ENCODE results near the gene FOXD4L5.
"Not testable (repeated sequence)": the region's sequence is repeated elsewhere in the genome, so short reads cannot be mapped to it uniquely, and the experiment has no call there.

FOXD4L5 gene

DNA sequence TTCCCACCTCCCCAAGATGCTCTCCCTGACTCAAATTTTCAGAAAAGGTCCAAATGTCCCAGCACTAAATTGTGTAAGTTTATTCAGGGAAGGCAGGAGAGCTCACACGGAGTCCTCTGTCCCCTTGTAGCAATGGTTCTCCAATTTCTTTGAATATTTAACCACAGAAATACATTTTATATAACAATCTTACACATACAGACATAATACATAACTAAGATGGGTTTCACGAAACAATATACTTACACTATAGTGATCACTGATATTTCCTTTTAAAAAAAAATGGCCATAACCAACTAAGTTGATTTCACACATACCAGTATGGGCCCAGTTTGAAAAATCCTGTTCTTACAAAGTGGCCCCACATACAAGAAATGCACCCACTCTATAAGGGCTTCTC is at the start of gene FOXD4L5:
Gene FOXD4L5 (minus strand): TSS at position 101 of the 400 bp plus-strand sequence. CDS start 832 bp downstream, outside the sequence.
- H3K27ac Mint-ChIP-seq; H3K9me3 Mint-ChIP-seq; H3K36me3 Mint-ChIP-seq (ENCODE audit: low read depth); H3K4me3 Mint-ChIP-seq; H3K4me1 Mint-ChIP-seq (ENCODE audit: low read depth); H3K27me3 Mint-ChIP-seq; intact Hi-C loops (cut with micrococcal nuclease): not testable (repeated sequence)

DNA sequence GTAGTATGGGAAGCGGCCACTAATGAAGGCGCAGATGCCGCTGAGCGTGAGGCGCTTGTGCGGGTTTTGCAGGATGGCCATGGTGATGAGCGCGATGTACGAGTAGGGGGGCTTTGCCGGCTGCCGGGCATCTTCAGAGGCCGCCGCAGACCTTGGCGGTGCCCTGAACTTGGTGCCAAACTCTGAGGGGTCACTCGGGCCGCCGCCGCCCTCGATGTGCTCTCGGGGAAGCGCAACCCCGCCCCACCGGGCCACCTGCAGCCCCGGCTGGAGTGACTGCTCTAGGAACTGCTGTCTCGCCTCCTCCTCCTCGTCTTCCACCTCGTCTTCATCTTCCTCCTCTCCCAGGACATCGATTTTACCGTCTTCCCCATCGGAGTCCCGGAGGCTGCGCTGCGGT is 1.1 kb downstream of the FOXD4L5 start:
- H3K36me3 Mint-ChIP-seq (ENCODE audit: low read depth); intact Hi-C loops (cut with micrococcal nuclease); H3K4me1 Mint-ChIP-seq (ENCODE audit: low read depth); H3K4me3 Mint-ChIP-seq; H3K27ac Mint-ChIP-seq; H3K9me3 Mint-ChIP-seq; H3K27me3 Mint-ChIP-seq: not testable (repeated sequence)

DNA sequence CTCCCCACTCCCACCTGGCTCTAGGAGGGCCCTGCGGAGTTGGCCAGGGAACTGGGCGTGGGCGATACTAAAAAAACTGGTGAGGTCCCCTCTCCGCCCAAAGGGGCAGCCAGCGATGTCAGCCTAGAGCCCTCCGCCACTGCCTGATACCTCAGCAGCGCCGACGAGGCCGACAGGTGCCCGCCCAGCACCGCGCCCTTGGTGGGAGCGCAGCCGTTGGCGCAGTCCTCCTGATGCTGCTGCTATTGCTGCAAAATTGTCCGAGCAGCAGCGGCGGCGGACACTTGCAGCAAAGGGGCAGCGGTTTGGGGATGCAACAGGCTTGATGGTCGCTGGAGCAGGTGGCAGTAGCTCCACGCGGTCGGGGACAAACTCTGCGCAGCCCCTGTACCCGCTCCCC is 2.0 kb downstream of the FOXD4L5 start:
- H3K27me3 Mint-ChIP-seq; intact Hi-C loops (cut with micrococcal nuclease); H3K36me3 Mint-ChIP-seq (ENCODE audit: low read depth); H3K4me1 Mint-ChIP-seq (ENCODE audit: low read depth); H3K9me3 Mint-ChIP-seq; H3K4me3 Mint-ChIP-seq; H3K27ac Mint-ChIP-seq: not testable (repeated sequence)

Data from dendritic cell treated with granulocyte-macrophage colony-stimulating factor and Interleukin-4, amounts not matched to agents 40 ng/mL and 50 ng/mL, for 4 days (primary cell).